Karpas-422 (cell line): ENCODE data around the gene CTTN. TPM values are rescaled to one million over a fixed set of nuclear protein-coding genes. Genes with fewer than 3 reads are reported as not detected.

ENCODE experiments used
- DNase-seq: peaks from one replicate; pipeline ENCODE4 v3.0.0-alpha.2; 2015
- H2AFZ ChIP-seq: fragments of 200-600 bp; sonication (generic); 2 replicates; pipeline ENCODE4 v1.6.1; 2014; ENCODE audit warnings: antibody characterized with exemption, low read length, mixed read lengths
- H3K27ac ChIP-seq: fragments of 200-600 bp; sonication (generic); 2 replicates; pipeline ENCODE4 v1.5.1; 2014; ENCODE audit warnings: mild to moderate bottlenecking, low read length, moderate library complexity
- H3K27me3 ChIP-seq: fragments of 200-600 bp; sonication (generic); 2 replicates; pipeline ENCODE4 v1.6.1; 2014; ENCODE audit warnings: low read length, mixed read lengths
- H3K36me3 ChIP-seq: fragments of 200-600 bp; sonication (generic); 2 replicates; pipeline ENCODE4 v1.6.1; 2014; ENCODE audit warnings: low read length, mixed read lengths; ENCODE audit not compliant: insufficient read depth
- H3K4me1 ChIP-seq: fragments of 200-600 bp; sonication (generic); 2 replicates; pipeline ENCODE4 v1.6.1; 2014; ENCODE audit warnings: mild to moderate bottlenecking, low read length, mixed read lengths
- H3K4me2 ChIP-seq: fragments of 200-600 bp; sonication (generic); 2 replicates; pipeline ENCODE4 v1.6.1; 2014; ENCODE audit warnings: low read length, low read depth, mild to moderate bottlenecking; ENCODE audit not compliant: poor library complexity, severe bottlenecking
- H3K4me3 ChIP-seq: fragments of 200-600 bp; sonication (generic); 2 replicates; pipeline ENCODE4 v1.5.1; 2014; ENCODE audit warnings: mild to moderate bottlenecking, antibody characterized with exemption, low read length, mixed read lengths
- H3K79me2 ChIP-seq: fragments of 200-600 bp; sonication (generic); 2 replicates; pipeline ENCODE4 v1.6.1; 2014; ENCODE audit warnings: mild to moderate bottlenecking, low read length, mixed read lengths
- H3K9ac ChIP-seq: fragments of 200-600 bp; sonication (generic); 2 replicates; pipeline ENCODE4 v1.6.0; 2014; ENCODE audit warnings: low read length
- H3K9me2 ChIP-seq: fragments of 200-600 bp; sonication (generic), shearing (Covaris generic); replicated peaks from 2 replicates; pipeline ENCODE4 v1.6.0; 2014; ENCODE audit warnings: mild to moderate bottlenecking, low read length, moderate library complexity; ENCODE audit not compliant: insufficient read depth
- H3K9me3 ChIP-seq: fragments of 300-700, 200-600 bp; sonication (generic); 2 replicates; pipeline ENCODE4 v1.6.1; 2014; ENCODE audit warnings: low read length, mixed read lengths
- H4K20me1 ChIP-seq: fragments of 200-600 bp; sonication (generic); 2 replicates; pipeline ENCODE4 v1.6.1; 2014; ENCODE audit warnings: mild to moderate bottlenecking, antibody characterized with exemption, low read length, low read depth; ENCODE audit not compliant: insufficient read depth
- total RNA-seq: library from RNA; depleted of rRNA; stranded (reverse); fragments of >200 nt; shearing (Covaris generic); gene quantifications from 2 replicates; pipeline ENCODE4 v1.2.3, GENCODE V29; 2014; ENCODE audit warnings: low replicate concordance

The CTTN gene
- total RNA-seq, 1 experiment from 2014 or later, result 143 TPM

DNA sequence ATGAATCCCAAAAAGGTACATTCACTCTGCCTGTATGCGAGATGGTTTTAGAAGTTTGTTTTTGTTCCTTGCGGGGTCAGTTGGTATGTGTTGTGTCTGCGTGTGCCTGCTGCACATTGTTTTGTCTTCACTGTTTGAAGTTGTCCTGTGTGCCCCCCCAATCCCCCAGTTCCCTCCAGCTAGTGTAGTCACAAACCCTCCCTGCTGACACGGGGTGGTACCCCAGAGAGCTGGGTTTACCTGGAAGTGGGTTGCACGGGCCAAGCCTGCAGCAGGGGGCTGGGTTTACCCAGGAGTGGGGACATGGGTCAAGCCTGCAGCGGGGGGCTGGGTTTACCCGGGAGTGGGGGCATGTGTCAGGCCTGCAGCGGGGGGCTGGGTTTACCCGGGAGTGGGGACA, 22.2 kb downstream of the CTTN start:
- no peaks in the 10 kb centered on the region for H3K27me3 ChIP-seq
- no peak overlapping the region for H3K4me2 ChIP-seq
- peaks cover 25% of the 10 kb centered on the region; the same call in 1 of the 2 replicates for H3K36me3 ChIP-seq
- no peaks in the 10 kb centered on the region for H3K4me1 ChIP-seq
- H3K9ac ChIP-seq, result no peak overlapping the region
- H4K20me1 ChIP-seq, result peaks cover 13% of the 10 kb centered on the region; the same call in 1 of the 2 replicates
- H2AFZ ChIP-seq, result no peak overlapping the region
- H3K4me3 ChIP-seq, result no peak overlapping the region
- no peak for DNase-seq
- H3K9me3 ChIP-seq, result no peaks in the 10 kb centered on the region
- H3K79me2 ChIP-seq, result no peaks in the 10 kb centered on the region
- no peaks in the 10 kb centered on the region for H3K9me2 ChIP-seq
- H3K27ac ChIP-seq, result no peak overlapping the region

DNA sequence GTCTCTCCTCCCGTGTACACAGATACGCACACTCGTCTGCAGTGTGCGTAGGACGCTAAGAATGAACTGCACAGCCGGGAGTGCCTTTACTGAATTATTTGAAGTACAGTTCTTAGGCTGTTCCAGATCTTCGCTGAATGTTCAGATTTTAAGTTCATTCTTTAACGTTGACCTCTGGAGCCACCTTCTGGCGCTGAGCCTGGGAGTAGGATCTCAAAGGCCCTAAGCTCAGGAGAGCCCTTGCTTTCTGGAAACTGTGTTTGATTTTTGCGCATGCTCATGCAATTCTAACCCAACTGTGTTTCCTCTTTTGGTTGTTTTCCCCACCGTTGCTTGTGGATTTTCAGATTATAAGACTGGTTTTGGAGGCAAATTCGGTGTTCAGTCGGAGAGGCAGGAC, 22.8 kb downstream of the CTTN start:
- no peak overlapping the region for H3K4me3 ChIP-seq
- no peak for DNase-seq
- H3K79me2 ChIP-seq, result no peaks in the 10 kb centered on the region

DNA sequence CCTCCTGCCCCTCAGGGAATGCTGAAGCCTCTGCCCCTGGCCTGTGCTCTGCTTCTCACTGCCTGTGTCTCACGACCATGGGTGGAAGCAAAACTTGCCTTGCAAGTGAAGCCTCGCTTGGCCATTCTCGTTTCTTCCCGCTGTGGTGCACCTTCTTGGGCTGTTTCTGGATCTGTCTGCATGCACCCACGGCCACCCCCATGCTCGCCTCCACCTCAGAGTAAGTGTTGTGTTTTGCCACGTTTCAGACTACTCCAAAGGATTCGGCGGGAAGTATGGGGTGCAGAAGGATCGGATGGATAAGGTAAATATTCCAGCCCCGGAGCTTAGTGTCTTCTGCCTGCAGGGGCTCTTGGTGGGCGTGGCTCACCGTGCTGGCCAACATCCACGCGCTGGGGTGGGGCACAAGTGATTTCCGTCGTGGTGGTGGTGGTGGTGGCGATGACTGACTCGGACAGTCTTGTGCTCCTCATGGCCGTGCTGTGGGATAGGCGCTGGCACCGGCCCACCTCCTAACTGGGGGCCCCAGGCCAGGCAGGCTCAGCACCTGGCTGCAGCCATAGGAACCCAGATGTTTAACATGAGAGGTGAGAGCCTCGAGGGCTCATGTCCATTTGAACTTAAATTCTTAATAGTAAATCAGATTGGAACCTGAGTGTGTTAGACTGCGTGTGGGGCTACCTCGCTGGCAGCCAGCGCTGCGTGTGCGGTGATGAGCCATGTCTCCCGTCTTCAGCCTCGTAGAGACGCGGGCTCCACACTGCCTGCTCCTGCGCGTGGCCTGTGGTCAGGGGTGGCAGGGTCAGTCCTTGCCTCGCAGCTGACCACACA, 24.6 kb downstream of the CTTN start:
- H3K9me3 ChIP-seq, result no peaks in the 10 kb centered on the region
- H3K27ac ChIP-seq, result no peak overlapping the region
- H3K27me3 ChIP-seq, result no peaks in the 10 kb centered on the region
- H3K4me3 ChIP-seq, result no peak overlapping the region
- H3K4me1 ChIP-seq, result no peaks in the 10 kb centered on the region
- H3K9ac ChIP-seq, result no peak overlapping the region
- no peaks in the 10 kb centered on the region for H3K79me2 ChIP-seq
- peaks cover 16% of the 10 kb centered on the region; the same call in 1 of the 2 replicates for H3K36me3 ChIP-seq
- peaks cover 13% of the 10 kb centered on the region; the same call in 1 of the 2 replicates for H4K20me1 ChIP-seq
- H3K4me2 ChIP-seq, result no peak overlapping the region
- no peak overlapping the region for H2AFZ ChIP-seq
- no peaks in the 10 kb centered on the region for H3K9me2 ChIP-seq
- no peak for DNase-seq

More for the DNA sequence above, 22.8 kb downstream of the CTTN start:
- H3K27me3 ChIP-seq, result no peaks in the 10 kb centered on the region
- H3K9me3 ChIP-seq, result no peaks in the 10 kb centered on the region
- no peak overlapping the region for H2AFZ ChIP-seq
- H3K9me2 ChIP-seq, result no peaks in the 10 kb centered on the region
- peaks cover 13% of the 10 kb centered on the region; the same call in 1 of the 2 replicates for H4K20me1 ChIP-seq
- H3K27ac ChIP-seq, result no peak overlapping the region
- H3K9ac ChIP-seq, result no peak overlapping the region
- H3K36me3 ChIP-seq, result peaks cover 19% of the 10 kb centered on the region; the same call in 1 of the 2 replicates
- no peak overlapping the region for H3K4me2 ChIP-seq
- H3K4me1 ChIP-seq, result no peaks in the 10 kb centered on the region

GRCh38 chr11:70423523-70424505, 25.5 kb downstream of the CTTN start:
- H2AFZ ChIP-seq, result no peak overlapping the region
- no peak for DNase-seq
- no peak overlapping the region for H3K27ac ChIP-seq
- no peaks in the 10 kb centered on the region for H3K4me1 ChIP-seq
- H3K9ac ChIP-seq, result no peak overlapping the region
- peaks cover 13% of the 10 kb centered on the region; the same call in 1 of the 2 replicates for H4K20me1 ChIP-seq
- no peaks in the 10 kb centered on the region for H3K27me3 ChIP-seq
- H3K9me3 ChIP-seq, result no peaks in the 10 kb centered on the region
- no peak overlapping the region for H3K4me3 ChIP-seq
- no peaks in the 10 kb centered on the region for H3K9me2 ChIP-seq
- H3K4me2 ChIP-seq, result no peak overlapping the region
- peaks cover 16% of the 10 kb centered on the region; the same call in 1 of the 2 replicates for H3K36me3 ChIP-seq
- H3K79me2 ChIP-seq, result no peaks in the 10 kb centered on the region

- H3K4me3 ChIP-seq, result no peak overlapping the region
- no peaks in the 10 kb centered on the region for H3K9me3 ChIP-seq
- H2AFZ ChIP-seq, result no peak overlapping the region
- H3K4me1 ChIP-seq, result no peaks in the 10 kb centered on the region
- H3K36me3 ChIP-seq, result peaks cover 12% of the 10 kb centered on the region; the same call in 1 of the 2 replicates
- H4K20me1 ChIP-seq, result peaks cover 13% of the 10 kb centered on the region; the same call in 1 of the 2 replicates
- no peak overlapping the region for H3K4me2 ChIP-seq
- no peaks in the 10 kb centered on the region for H3K79me2 ChIP-seq
- DNase-seq, result no peak
- H3K9me2 ChIP-seq, result no peaks in the 10 kb centered on the region
- H3K9ac ChIP-seq, result no peak overlapping the region
- H3K27me3 ChIP-seq, result no peaks in the 10 kb centered on the region
- H3K27ac ChIP-seq, result no peak overlapping the region
Observed at GRCh38 chr11:70424765-70425344, 26.5 kb downstream of the CTTN start.

GRCh38 chr11:70427436-70427835, 29.1 kb downstream of the CTTN start:
- Histone ChIP-seq H4K20me1 (0 out of 2 replicates have a peak, but pooled peaks cover 3% of the 10 kb centered on the region), H3K4me1 (no peaks in the 10 kb centered on the region), H3K9me3 (no peaks in the 10 kb centered on the region), H3K9ac (no peak overlapping the region), H3K4me2 (no peak overlapping the region), H3K27ac (no peak overlapping the region), H2AFZ (no peak overlapping the region), H3K27me3 (no peaks in the 10 kb centered on the region), H3K9me2 (no peaks in the 10 kb centered on the region), H3K36me3 (peaks cover 11% of the 10 kb centered on the region), H3K79me2 (no peaks in the 10 kb centered on the region), H3K4me3 (no peak overlapping the region)
- no peak for DNase-seq

- Histone ChIP-seq H3K4me1 (no peaks in the 10 kb centered on the region), H4K20me1 (0 out of 2 replicates have a peak, but pooled peaks cover 3% of the 10 kb centered on the region), H3K9me2 (no peaks in the 10 kb centered on the region), H2AFZ (no peak overlapping the region), H3K9me3 (no peaks in the 10 kb centered on the region), H3K4me3 (no peak overlapping the region), H3K4me2 (no peak overlapping the region), H3K79me2 (no peaks in the 10 kb centered on the region), H3K9ac (no peak overlapping the region), H3K27ac (no peak overlapping the region), H3K36me3 (peaks cover 11% of the 10 kb centered on the region), H3K27me3 (no peaks in the 10 kb centered on the region)
- no peak for DNase-seq
Observed at GRCh38 chr11:70428701-70429427, 30.5 kb downstream of the CTTN start.
